Natural killer cell (primary cell): ENCODE measurements around the gene CFAP299. TPM values are rescaled to one million over a fixed set of nuclear protein-coding genes. Genes with fewer than 3 reads are reported as not detected.
A peak's percentile ranks its signal among the peaks of the same experiment; 100 is the strongest.

Source experiments
- ATAC-seq, 3 donors: fragments of 150-1000 bp in 2 of 3; fragments of 200-7000 bp in 1 of 3; cut with Tn5 transposase; 1 replicate in 1 of 3; 2 replicates in 2 of 3; pipeline ENCODE4 v1.10.0; 2021; ENCODE audit warnings: mild to moderate bottlenecking in 2 of 3, moderate library complexity in 2 of 3
- DNase-seq, 2 donors: peaks; one replicate each; pipeline versions ENCODE4 v3.0.0 to v3.0.0-alpha.2; 2013 to 2021; ENCODE audit warnings: mixed read lengths in 1 of 2
- H3K27ac ChIP-seq: one replicate; pipeline ENCODE4 v1.5.1; 2013; ENCODE audit warnings: mild to moderate bottlenecking, low read length
- H3K27me3 ChIP-seq: one replicate; pipeline ENCODE4 v1.6.1; 2013; ENCODE audit warnings: low read length; ENCODE audit not compliant: control insufficient read depth, insufficient read depth
- H3K36me3 ChIP-seq: one replicate; pipeline ENCODE4 v1.6.1; 2013; ENCODE audit warnings: low read length; ENCODE audit not compliant: control insufficient read depth, insufficient read depth
- H3K4me1 ChIP-seq: one replicate; pipeline ENCODE4 v1.6.1; 2013; ENCODE audit warnings: low read length; ENCODE audit not compliant: control insufficient read depth, insufficient read depth
- H3K4me3 ChIP-seq: one replicate; pipeline ENCODE4 v1.5.1; 2013; ENCODE audit warnings: low read length
- H3K9me3 ChIP-seq: one replicate; pipeline ENCODE4 v1.6.1; 2013; ENCODE audit warnings: low read length; ENCODE audit not compliant: control insufficient read depth, insufficient read depth
- H3K27ac Mint-ChIP-seq, 2 donors: one replicate each; pipeline ENCODE4 v1.8.0; 2022; ENCODE audit warnings: mild to moderate bottlenecking in 2 of 2, mixed read lengths in 2 of 2, moderate library complexity in 1 of 2
- H3K27me3 Mint-ChIP-seq, 2 donors: one replicate each; pipeline ENCODE4 v1.8.0; 2022; ENCODE audit warnings: low read depth in 2 of 2, mixed read lengths in 2 of 2
- H3K36me3 Mint-ChIP-seq: one replicate; pipeline ENCODE4 v1.8.0; 2022; ENCODE audit warnings: mixed read lengths
- H3K4me1 Mint-ChIP-seq, 2 donors: one replicate each; pipeline ENCODE4 v1.8.0; 2022; ENCODE audit warnings: mixed read lengths in 2 of 2
- H3K4me3 Mint-ChIP-seq: one replicate; pipeline ENCODE4 v1.8.0; 2022; ENCODE audit warnings: mild to moderate bottlenecking, moderate library complexity, mixed read lengths
- H3K9me3 Mint-ChIP-seq, 2 donors: one replicate each; pipeline ENCODE4 v1.8.0; 2022; ENCODE audit warnings: mixed read lengths in 2 of 2
- WGBS: methylation state at CpG from one replicate; pipeline ENCODE4 v1.1.7; 2013; ENCODE audit warnings: missing lambda C conversion rate; ENCODE audit not compliant: insufficient coverage; 5-methylcytosine and 5-hydroxymethylcytosine counted together
- intact Hi-C: fragments of 100-400 bp; cut with micrococcal nuclease; formaldehyde crosslinking; loops from one replicate; pipeline ENCODE4 v1.14.2; 2022
- total RNA-seq, 4 donors: library from RNA; stranded (reverse); fragments of 120-200 nt in 1 of 4; gene quantifications; one replicate each; pipeline versions ENCODE4 v1.2.3 to v1.2.4, GENCODE V29; 2013 to 2022
- TF ChIP-seq, protein P1 (sequence below): fragments of 200-600 bp; IDR thresholded peaks from one replicate; pipeline ENCODE4 v1.8.0; 2022; ENCODE audit warnings: antibody characterized with exemption

The CFAP299 gene
- total RNA-seq, 3 donors from 2014 or later (not counting 1 experiment from before 2014, with no cell fraction given): not detected

DNA sequence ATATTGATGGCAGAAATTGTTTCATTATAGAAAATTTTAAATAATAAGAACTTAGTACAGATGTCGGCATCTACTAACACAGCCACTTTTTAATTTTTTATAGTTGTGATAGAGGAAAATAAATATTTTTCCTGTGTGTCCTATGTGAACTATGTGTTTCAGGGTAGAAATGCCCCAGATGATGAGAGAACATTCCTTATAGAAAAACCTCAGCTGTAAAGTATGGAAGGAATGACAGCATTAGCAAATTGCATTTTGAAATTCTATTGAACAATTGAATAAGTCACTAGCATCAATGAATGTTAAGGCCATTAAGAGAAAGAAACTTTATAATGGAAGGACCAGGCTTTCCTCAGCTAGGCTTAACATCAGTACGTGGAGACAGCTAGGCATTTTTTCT, 149.2 kb downstream of the CFAP299 start:
- TF ChIP-seq, protein P1, sequence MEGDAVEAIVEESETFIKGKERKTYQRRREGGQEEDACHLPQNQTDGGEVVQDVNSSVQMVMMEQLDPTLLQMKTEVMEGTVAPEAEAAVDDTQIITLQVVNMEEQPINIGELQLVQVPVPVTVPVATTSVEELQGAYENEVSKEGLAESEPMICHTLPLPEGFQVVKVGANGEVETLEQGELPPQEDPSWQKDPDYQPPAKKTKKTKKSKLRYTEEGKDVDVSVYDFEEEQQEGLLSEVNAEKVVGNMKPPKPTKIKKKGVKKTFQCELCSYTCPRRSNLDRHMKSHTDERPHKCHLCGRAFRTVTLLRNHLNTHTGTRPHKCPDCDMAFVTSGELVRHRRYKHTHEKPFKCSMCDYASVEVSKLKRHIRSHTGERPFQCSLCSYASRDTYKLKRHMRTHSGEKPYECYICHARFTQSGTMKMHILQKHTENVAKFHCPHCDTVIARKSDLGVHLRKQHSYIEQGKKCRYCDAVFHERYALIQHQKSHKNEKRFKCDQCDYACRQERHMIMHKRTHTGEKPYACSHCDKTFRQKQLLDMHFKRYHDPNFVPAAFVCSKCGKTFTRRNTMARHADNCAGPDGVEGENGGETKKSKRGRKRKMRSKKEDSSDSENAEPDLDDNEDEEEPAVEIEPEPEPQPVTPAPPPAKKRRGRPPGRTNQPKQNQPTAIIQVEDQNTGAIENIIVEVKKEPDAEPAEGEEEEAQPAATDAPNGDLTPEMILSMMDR: no peak
- WGBS: 92% methylated on average over 1 of the region's 2 CpGs
- Mint-ChIP-seq H3K27me3 (no peaks in the 10 kb centered on the region), H3K4me3 (no peak overlapping the region), H3K36me3 (no peaks in the 10 kb centered on the region), H3K9me3 (no peaks in the 10 kb centered on the region), H3K4me1 (no peaks in the 10 kb centered on the region), H3K27ac (no peak overlapping the region)
- ATAC-seq: no peak
- H3K4me3 ChIP-seq: no peak overlapping the region
- no peak for DNase-seq
- no peaks in the 10 kb centered on the region for H3K4me1 ChIP-seq
- no peaks in the 10 kb centered on the region for H3K9me3 ChIP-seq
- no peak overlapping the region for H3K27ac ChIP-seq
- intact Hi-C loops: no loop called here
- no peaks in the 10 kb centered on the region for H3K36me3 ChIP-seq
- H3K27me3 ChIP-seq: peaks cover 3% of the 10 kb centered on the region

DNA sequence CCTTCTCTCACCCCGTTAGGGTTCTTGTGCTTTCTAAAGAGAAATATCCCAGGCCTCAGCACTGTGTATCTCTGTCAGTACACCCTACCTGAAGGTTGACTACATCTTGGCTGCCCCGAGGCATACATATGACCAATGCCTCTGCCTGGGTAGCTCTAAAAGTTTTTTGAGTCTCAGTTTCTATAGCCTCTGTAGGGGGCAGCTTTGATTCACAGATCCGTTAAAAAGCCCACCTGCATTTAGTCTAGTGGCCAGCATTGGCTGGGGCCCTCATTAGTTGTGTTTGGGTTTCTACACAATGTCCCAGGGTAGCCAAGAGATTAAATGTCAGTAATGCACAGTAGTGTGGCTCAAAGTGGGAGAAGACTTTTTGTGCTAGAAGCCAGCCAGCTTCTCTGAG, 151.1 kb downstream of the CFAP299 start:
- Mint-ChIP-seq H3K36me3 (no peaks in the 10 kb centered on the region), H3K4me1 (peaks cover under 1 to 1% of the 10 kb centered on the region in 2 donors), H3K27me3 (no peaks in the 10 kb centered on the region), H3K4me3 (no peak overlapping the region), H3K9me3 (no peaks in the 10 kb centered on the region), H3K27ac (no peak overlapping the region)
- no peaks in the 10 kb centered on the region for H3K36me3 ChIP-seq
- ATAC-seq: no peak
- 92% methylated on average over 3 of the region's 3 CpGs for WGBS
- H3K4me3 ChIP-seq: no peak overlapping the region
- intact Hi-C loops: no loop called here
- H3K4me1 ChIP-seq: no peaks in the 10 kb centered on the region
- H3K27ac ChIP-seq: no peak overlapping the region
- TF ChIP-seq, protein P1: no peak
- H3K9me3 ChIP-seq: no peaks in the 10 kb centered on the region
- peaks cover 3% of the 10 kb centered on the region for H3K27me3 ChIP-seq
- DNase-seq: no peak

DNA sequence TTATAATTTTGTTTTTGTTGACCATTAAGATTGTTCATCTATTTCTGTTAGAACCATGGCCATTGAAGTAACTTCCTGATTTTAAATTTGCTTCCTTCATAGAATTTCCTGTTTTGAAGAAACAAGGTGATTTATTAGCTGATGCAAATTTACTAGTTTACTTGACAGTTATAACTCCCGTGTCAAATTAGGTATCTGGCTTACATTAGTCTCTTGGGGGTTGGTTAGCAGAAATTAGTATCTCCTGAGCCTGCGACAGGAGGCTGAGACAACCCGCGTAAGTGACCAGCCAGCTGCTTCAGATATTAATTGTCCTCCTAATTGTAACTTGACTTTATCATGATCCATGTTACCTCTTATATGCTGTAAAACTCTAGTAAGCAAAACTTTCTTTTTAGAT, 154.3 kb downstream of the CFAP299 start:
- Histone ChIP-seq H3K4me1 (peaks cover 14% of the 10 kb centered on the region), H3K4me3 (no peak overlapping the region), H3K9me3 (no peaks in the 10 kb centered on the region), H3K27me3 (peaks cover 1% of the 10 kb centered on the region), H3K27ac (no peak overlapping the region), H3K36me3 (no peaks in the 10 kb centered on the region)
- H3K4me1 Mint-ChIP-seq: peaks cover 23 to 27% of the 10 kb centered on the region in 2 donors
- H3K27ac Mint-ChIP-seq: no peak overlapping the region
- intact Hi-C loops: no loop called here
- ATAC-seq: no peak
- 82% methylated on average over 4 of the region's 4 CpGs for WGBS
- no peak overlapping the region for H3K4me3 Mint-ChIP-seq
- no peaks in the 10 kb centered on the region for H3K36me3 Mint-ChIP-seq
- TF ChIP-seq, protein P1: no peak
- no peaks in the 10 kb centered on the region for H3K27me3 Mint-ChIP-seq
- peaks cover 0 to 4% of the 10 kb centered on the region in 2 donors for H3K9me3 Mint-ChIP-seq
- no peak for DNase-seq

DNA sequence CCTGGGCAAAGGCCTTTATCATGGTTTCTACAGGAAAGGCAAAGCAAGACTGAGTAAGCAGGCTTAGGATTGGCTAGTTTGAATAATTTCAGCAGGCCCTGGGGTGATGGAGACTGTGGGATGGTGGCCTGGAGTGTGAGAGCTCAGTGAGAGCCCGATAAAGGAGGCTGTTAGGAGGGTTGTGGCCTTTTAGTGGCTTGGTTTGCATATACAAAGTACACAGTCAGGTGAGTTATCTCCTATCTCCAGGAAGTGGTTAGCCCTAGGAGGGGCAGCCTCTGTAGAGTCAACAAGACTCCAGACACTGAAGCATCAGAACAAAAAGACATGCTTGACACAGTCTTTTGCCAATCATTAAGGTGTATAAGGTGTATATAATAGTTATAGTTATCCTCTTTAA, 157.2 kb downstream of the CFAP299 start:
- Histone ChIP-seq H3K27ac (peak overlapping the region; percentile 59), H3K4me1 (peaks cover 14% of the 10 kb centered on the region), H3K9me3 (peaks cover 14% of the 10 kb centered on the region), H3K27me3 (no peaks in the 10 kb centered on the region), H3K4me3 (no peak overlapping the region), H3K36me3 (no peaks in the 10 kb centered on the region)
- TF ChIP-seq, protein P1: no peak
- DNase-seq (peak in 1 of 2 donors; percentile 76), ATAC-seq (peak; percentile 71 to 85 (median 76))
- Mint-ChIP-seq H3K9me3 (peaks cover 3 to 10% of the 10 kb centered on the region in 2 donors), H3K4me3 (peak overlapping the region; percentile 10), H3K27me3 (no peaks in the 10 kb centered on the region), H3K4me1 (peaks cover 23 to 27% of the 10 kb centered on the region in 2 donors), H3K27ac (peak overlapping the region; percentile 58 to 76), H3K36me3 (peaks cover 10% of the 10 kb centered on the region)
- whole genome bisulfite sequencing: 13% methylated on average over 1 of the region's 1 CpG
- intact Hi-C loops: no loop called here
